Epithelial cell of esophagus (primary cell): ENCODE results near the gene IQCE.

Source experiments
- DNase-seq: peaks from one replicate; pipeline ENCODE4 v3.0.0; 2010; ENCODE audit warnings: low read depth
- H3K4me3 ChIP-seq: 2 replicates; pipeline ENCODE4 v1.5.1; 2011; ENCODE audit warnings: mild to moderate bottlenecking, low read length, control low read depth
- CTCF ChIP-seq: IDR thresholded peaks from 2 replicates; pipeline ENCODE4 v1.5.1; 2011; ENCODE audit warnings: low read depth, mild to moderate bottlenecking, low read length, control low read depth, inconsistent platforms; ENCODE audit not compliant: insufficient read depth; ENCODE audit errors: missing control alignments

The IQCE gene

DNA sequence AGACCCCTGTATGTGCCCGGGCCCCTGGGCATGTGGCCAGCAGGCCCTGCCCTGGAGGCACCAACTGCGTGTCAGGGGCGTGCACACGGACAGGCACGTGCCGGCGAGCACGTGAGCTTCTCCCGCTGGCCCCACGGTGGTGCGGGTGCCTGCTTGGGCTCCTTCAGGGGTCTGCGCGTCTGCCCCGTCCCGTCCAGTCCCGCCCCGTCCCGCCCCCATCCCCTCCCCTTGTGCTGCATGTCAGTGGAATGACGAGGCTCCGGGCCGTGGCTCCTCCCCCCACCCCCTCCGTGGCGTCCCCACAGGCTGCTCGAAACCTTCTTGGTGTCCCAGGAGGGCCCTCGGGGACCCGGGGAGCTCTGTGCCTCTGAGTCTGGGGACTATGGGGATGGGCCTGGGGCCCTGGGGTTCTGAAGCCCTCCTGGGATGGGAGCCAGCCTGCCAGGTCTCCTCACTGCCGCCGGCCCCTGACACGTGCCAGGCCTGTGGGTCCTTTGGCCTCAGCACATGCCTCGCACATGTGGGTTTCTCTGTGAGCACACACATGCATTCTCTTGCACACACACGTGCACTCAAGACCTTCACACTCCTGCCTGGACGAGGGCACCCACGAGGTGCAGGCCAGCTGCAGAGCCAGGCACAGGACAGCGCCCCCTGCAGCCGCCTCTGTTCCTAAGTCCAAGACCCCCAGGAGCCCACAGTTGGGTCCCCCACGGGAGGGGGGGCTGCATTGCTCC, 101.7 kb downstream of the IQCE start:
- DNase-seq = no peak
- no peak overlapping the region for H3K4me3 ChIP-seq
- peak; percentile 28 for TF ChIP-seq CTCF

- no peak for DNase-seq
- no peak for TF ChIP-seq CTCF
These were observed 102.3 kb downstream of the IQCE start for GRCh38 chr7:2661096-2661449.

DNA sequence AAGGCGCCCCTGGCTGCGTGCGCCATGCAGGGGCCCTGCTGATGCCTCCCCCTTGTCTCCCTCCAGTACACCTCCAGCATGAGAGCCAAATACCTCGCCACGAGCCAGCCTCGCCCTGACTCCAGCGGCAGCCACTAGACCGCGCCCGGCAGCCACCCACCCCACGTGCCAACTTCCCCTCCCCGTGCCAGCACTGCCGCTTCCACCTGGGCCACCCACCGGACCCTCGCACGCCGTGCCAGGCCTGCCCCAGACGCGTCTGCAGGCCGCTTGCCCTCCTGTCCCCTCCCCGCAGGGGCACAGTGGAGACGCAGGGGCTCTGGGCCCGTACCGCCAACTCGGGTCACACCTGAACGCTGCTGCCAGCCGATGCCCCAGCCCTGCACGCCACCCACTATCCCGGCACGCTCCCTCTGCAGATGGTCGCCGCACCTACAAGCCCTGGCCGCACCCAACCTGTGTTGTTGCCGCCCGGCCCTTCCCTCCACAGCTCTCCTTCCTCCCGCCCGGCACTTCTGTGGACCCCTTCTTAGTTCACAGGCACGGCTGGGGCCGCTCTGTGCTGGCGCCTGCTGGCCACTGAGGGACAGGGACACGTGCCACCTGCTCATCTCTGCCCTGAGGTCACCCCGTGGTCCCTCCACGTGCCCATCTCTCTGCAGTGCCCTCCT, 103.0 kb downstream of the IQCE start:
- TF ChIP-seq CTCF = no peak

More at GRCh38 chr7:2661096-2661449, 102.3 kb downstream of the IQCE start:
- no peak overlapping the region for H3K4me3 ChIP-seq

GRCh38 chr7:2662273-2663120, 103.7 kb downstream of the IQCE start:
- no peak overlapping the region for H3K4me3 ChIP-seq
- no peak for DNase-seq
- TF ChIP-seq CTCF = no peak

More for the DNA sequence above, 103.0 kb downstream of the IQCE start:
- no peak for DNase-seq
- H3K4me3 ChIP-seq = no peak overlapping the region

DNA sequence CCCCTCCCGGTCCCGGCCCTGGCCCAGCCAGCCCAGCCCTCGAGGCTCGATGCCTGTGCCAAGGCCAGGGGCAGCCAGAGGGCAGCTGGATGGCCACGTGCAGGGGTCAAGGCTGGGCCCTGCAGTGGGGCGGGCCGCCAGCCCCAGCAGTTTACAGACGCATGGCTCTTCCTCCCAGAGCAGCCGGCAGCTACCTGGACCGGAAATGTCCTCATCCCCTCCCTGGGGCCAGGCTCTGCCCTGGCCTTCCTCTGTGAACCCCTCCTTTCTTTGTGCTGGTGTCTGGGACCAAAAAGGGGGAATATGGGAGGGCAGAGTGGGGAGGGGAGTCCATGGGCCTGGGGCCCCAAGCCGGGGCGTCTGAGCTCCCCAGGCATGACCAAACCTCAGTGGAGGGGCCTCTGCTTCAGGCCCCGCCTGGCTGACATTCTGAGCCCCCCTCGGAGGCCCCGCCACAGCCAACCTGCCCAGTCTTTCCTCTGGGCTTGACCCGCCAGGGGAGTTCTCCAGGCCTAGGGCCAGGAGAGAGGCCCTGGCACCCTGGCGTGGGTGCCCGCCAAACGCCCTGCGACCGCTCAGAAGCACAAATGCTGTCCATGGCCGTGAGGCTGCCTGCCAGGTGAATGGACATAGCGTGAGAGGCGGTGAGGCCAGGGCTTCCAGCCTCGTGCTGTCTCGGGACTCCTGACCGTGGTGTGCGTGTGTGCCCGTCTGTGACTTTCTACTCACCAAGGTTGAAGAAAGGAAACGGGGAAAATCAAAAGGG, 104.5 kb downstream of the IQCE start:
- no peak for TF ChIP-seq CTCF

GRCh38 chr7:2663960-2664359, 105.2 kb downstream of the IQCE start:
- H3K4me3 ChIP-seq = no peak overlapping the region
- no peak for DNase-seq
- TF ChIP-seq CTCF = no peak

More for the DNA sequence above, 104.5 kb downstream of the IQCE start:
- H3K4me3 ChIP-seq = no peak overlapping the region
- DNase-seq = no peak
